Body of pancreas (tissue), 4 donors: ENCODE measurements around the gene TBCEL.

Experiments
- CTCF ChIP-seq, 7 experiments: fragments of 450-650 bp in 4 of 7; fragments of 200-600 bp in 3 of 7; sonication (generic) in 3 of 7; IDR thresholded peaks; one replicate each; pipeline ENCODE4 v1.5.1; 2016 to 2019; ENCODE audit warnings: antibody characterized with exemption in 7 of 7
- POLR2A ChIP-seq, 3 donors: fragments of 450-650 bp; IDR thresholded peaks; one replicate each; pipeline ENCODE4 v1.6.1; 2016; ENCODE audit warnings: antibody characterized with exemption in 3 of 3, mild to moderate bottlenecking in 2 of 3

GRCh38 chr11:121137005-121137404 is 113.1 kb downstream of the TBCEL start:
- no peak for TF ChIP-seq CTCF (IDR thresholded peaks at IDR 0.05)
- no peak for TF ChIP-seq POLR2A (IDR thresholded peaks at IDR 0.05)
